ENCODE results near the gene JPT2.
A peak's percentile ranks its signal among the peaks of the same experiment; 100 is the strongest.
"Not testable (repeated sequence)": the region's sequence is repeated elsewhere in the genome, so short reads cannot be mapped to it uniquely, and the experiment has no call there.

Gene JPT2

GRCh38 chr16:1724491-1724890, 46.4 kb downstream of the JPT2 start:
- H3K36me3 Mint-ChIP-seq: peaks cover 29% of the 10 kb centered on the region
- peaks cover 54% of the 10 kb centered on the region for H3K4me1 Mint-ChIP-seq
- ATAC-seq: no peak
- H3K27me3 Mint-ChIP-seq: no peaks in the 10 kb centered on the region
- H3K27ac Mint-ChIP-seq: no peak overlapping the region
- no peak overlapping the region for H3K4me3 Mint-ChIP-seq
- no peaks in the 10 kb centered on the region for H3K9me3 Mint-ChIP-seq

GRCh38 chr16:1726661-1727502, 48.8 kb downstream of the JPT2 start:
- peaks cover 38% of the 10 kb centered on the region for H3K4me1 Mint-ChIP-seq
- no peaks in the 10 kb centered on the region for H3K9me3 Mint-ChIP-seq
- H3K27me3 Mint-ChIP-seq: no peaks in the 10 kb centered on the region
- ATAC-seq: no peak
- H3K4me3 Mint-ChIP-seq: no peak overlapping the region
- H3K36me3 Mint-ChIP-seq: peaks cover 28% of the 10 kb centered on the region
- H3K27ac Mint-ChIP-seq: no peak overlapping the region

GRCh38 chr16:1727651-1728624, 49.9 kb downstream of the JPT2 start:
- no peaks in the 10 kb centered on the region for H3K9me3 Mint-ChIP-seq
- H3K27ac Mint-ChIP-seq: no peak overlapping the region
- H3K4me1 Mint-ChIP-seq: peaks cover 28% of the 10 kb centered on the region
- no peaks in the 10 kb centered on the region for H3K27me3 Mint-ChIP-seq
- peaks cover 35% of the 10 kb centered on the region for H3K36me3 Mint-ChIP-seq
- H3K4me3 Mint-ChIP-seq: no peak overlapping the region
- ATAC-seq: no peak

GRCh38 chr16:1729026-1729425, 50.9 kb downstream of the JPT2 start:
- Mint-ChIP-seq H3K27ac (no peak overlapping the region), H3K4me3 (no peak overlapping the region), H3K9me3 (no peaks in the 10 kb centered on the region), H3K27me3 (no peaks in the 10 kb centered on the region), H3K4me1 (peaks cover 18% of the 10 kb centered on the region), H3K36me3 (peaks cover 41% of the 10 kb centered on the region)
- no peak for ATAC-seq

- peaks cover 18% of the 10 kb centered on the region for H3K4me1 Mint-ChIP-seq
- no peaks in the 10 kb centered on the region for H3K9me3 Mint-ChIP-seq
- peaks cover 41% of the 10 kb centered on the region for H3K36me3 Mint-ChIP-seq
- no peak for ATAC-seq
- H3K27me3 Mint-ChIP-seq: no peaks in the 10 kb centered on the region
- no peak overlapping the region for H3K27ac Mint-ChIP-seq
- H3K4me3 Mint-ChIP-seq: no peak overlapping the region
Observed at GRCh38 chr16:1729445-1729844, 51.4 kb downstream of the JPT2 start.

GRCh38 chr16:1731073-1731472, 53.0 kb downstream of the JPT2 start:
- H3K4me1 Mint-ChIP-seq: peaks cover 18% of the 10 kb centered on the region
- H3K9me3 Mint-ChIP-seq: no peaks in the 10 kb centered on the region
- H3K27ac Mint-ChIP-seq: no peak overlapping the region
- H3K27me3 Mint-ChIP-seq: no peaks in the 10 kb centered on the region
- ATAC-seq: no peak
- no peak overlapping the region for H3K4me3 Mint-ChIP-seq
- peaks cover 41% of the 10 kb centered on the region for H3K36me3 Mint-ChIP-seq

- H3K36me3 Mint-ChIP-seq: peaks cover 40% of the 10 kb centered on the region
- no peak overlapping the region for H3K27ac Mint-ChIP-seq
- no peaks in the 10 kb centered on the region for H3K27me3 Mint-ChIP-seq
- ATAC-seq: no peak
- H3K9me3 Mint-ChIP-seq: no peaks in the 10 kb centered on the region
- H3K4me1 Mint-ChIP-seq: peaks cover 18% of the 10 kb centered on the region
- no peak overlapping the region for H3K4me3 Mint-ChIP-seq
Observed at GRCh38 chr16:1731603-1732002, 53.5 kb downstream of the JPT2 start.

- no peak overlapping the region for H3K4me3 Mint-ChIP-seq
- H3K27ac Mint-ChIP-seq: no peak overlapping the region
- ATAC-seq: no peak
- H3K4me1 Mint-ChIP-seq: peaks cover 13% of the 10 kb centered on the region
- H3K9me3 Mint-ChIP-seq: no peaks in the 10 kb centered on the region
- no peaks in the 10 kb centered on the region for H3K27me3 Mint-ChIP-seq
- peaks cover 35% of the 10 kb centered on the region for H3K36me3 Mint-ChIP-seq
Observed at GRCh38 chr16:1732071-1732470, 54.0 kb downstream of the JPT2 start.

- ATAC-seq, H3K4me3 Mint-ChIP-seq, H3K27me3 Mint-ChIP-seq, H3K4me1 Mint-ChIP-seq, H3K27ac Mint-ChIP-seq, H3K9me3 Mint-ChIP-seq: not testable (repeated sequence)
- peaks cover 30% of the 10 kb centered on the region for H3K36me3 Mint-ChIP-seq
Observed at GRCh38 chr16:1732551-1732987, 54.5 kb downstream of the JPT2 start.

- Mint-ChIP-seq H3K9me3 (no peaks in the 10 kb centered on the region), H3K27me3 (no peaks in the 10 kb centered on the region), H3K4me1 (no peaks in the 10 kb centered on the region)
Observed at GRCh38 chr16:1734123-1734522, 56.0 kb downstream of the JPT2 start.

GRCh38 chr16:1734816-1735215, 56.7 kb downstream of the JPT2 start:
- no peak overlapping the region for H3K27ac Mint-ChIP-seq
- H3K4me3 Mint-ChIP-seq: peak overlapping the region; percentile 41
- H3K36me3 Mint-ChIP-seq: peaks cover 17% of the 10 kb centered on the region
- no peaks in the 10 kb centered on the region for H3K4me1 Mint-ChIP-seq
- no peak for ATAC-seq
- no peaks in the 10 kb centered on the region for H3K27me3 Mint-ChIP-seq
- no peaks in the 10 kb centered on the region for H3K9me3 Mint-ChIP-seq

More at GRCh38 chr16:1734123-1734522, 56.0 kb downstream of the JPT2 start:
- peaks cover 22% of the 10 kb centered on the region for H3K36me3 Mint-ChIP-seq
- no peak overlapping the region for H3K27ac Mint-ChIP-seq
- ATAC-seq: no peak
- no peak overlapping the region for H3K4me3 Mint-ChIP-seq

- Mint-ChIP-seq H3K27ac (no peak overlapping the region), H3K4me3 (no peak overlapping the region), H3K27me3 (no peaks in the 10 kb centered on the region), H3K4me1 (no peaks in the 10 kb centered on the region), H3K9me3 (no peaks in the 10 kb centered on the region), H3K36me3 (peaks cover 15% of the 10 kb centered on the region)
- no peak for ATAC-seq
Observed at GRCh38 chr16:1740234-1740633, 62.2 kb downstream of the JPT2 start.

- Mint-ChIP-seq H3K36me3 (peaks cover 16% of the 10 kb centered on the region), H3K4me3 (no peak overlapping the region), H3K4me1 (no peaks in the 10 kb centered on the region), H3K27ac (no peak overlapping the region), H3K9me3 (no peaks in the 10 kb centered on the region), H3K27me3 (no peaks in the 10 kb centered on the region)
- no peak for ATAC-seq
Observed at GRCh38 chr16:1740781-1741490, 62.9 kb downstream of the JPT2 start.

- no peak for ATAC-seq
- Mint-ChIP-seq H3K4me3 (no peak overlapping the region), H3K9me3 (no peaks in the 10 kb centered on the region), H3K4me1 (no peaks in the 10 kb centered on the region), H3K27me3 (no peaks in the 10 kb centered on the region), H3K27ac (no peak overlapping the region), H3K36me3 (peaks cover 16% of the 10 kb centered on the region)
Observed at GRCh38 chr16:1741553-1742165, 63.6 kb downstream of the JPT2 start.
